GM12892 (cell line): ENCODE results near the gene ACKR2.

Experiments used
- POLR2A ChIP-seq: IDR thresholded peaks from 2 replicates; pipeline ENCODE4 v1.6.1; 2011; ENCODE audit warnings: low read depth, low read length, control low read depth
- POLR2AphosphoS5 ChIP-seq: IDR thresholded peaks from 2 replicates; pipeline ENCODE4 v1.6.1; 2011; ENCODE audit warnings: low read depth, low read length, control low read depth
- TAF1 ChIP-seq: IDR thresholded peaks from 2 replicates; pipeline ENCODE4 v1.6.1; 2011; ENCODE audit warnings: low read depth, mild to moderate bottlenecking, control low read depth, low read length, borderline replicate concordance

GRCh38 chr3:42790714-42791229, 18.5 kb upstream of the ACKR2 start:
- TF ChIP-seq POLR2AphosphoS5 (no peak), POLR2A (no peak), TAF1 (no peak)
